T-cell (primary cell): Measurements from ENCODE around the gene CCNY. TPM values are rescaled to one million over a fixed set of nuclear protein-coding genes. Genes with fewer than 3 reads are reported as not detected.
A peak's percentile ranks its signal among the peaks of the same experiment; 100 is the strongest.

Experiments
- ATAC-seq, 4 experiments: fragments of 200-7000 bp in 3 of 4; fragments of 150-1000 bp in 1 of 4; cut with Tn5 transposase; replicated peaks in 1 of 4; 1 replicate in 3 of 4; 2 replicates in 1 of 4; pipeline ENCODE4 v1.10.0; 2021; ENCODE audit warnings: moderate library complexity in 3 of 4, mild to moderate bottlenecking in 2 of 4, moderate number of reproducible peaks in 1 of 4
- CTCF ChIA-PET, 2 donors: fragments of 300-600 bp; sonication (Branson Sonifier 250); formaldehyde crosslinking; loops; one replicate each; lab custom pipeline; 2022; ENCODE audit warnings: antibody characterized with exemption in 2 of 2; lab: Charles Lee
- POLR2A ChIA-PET, 2 donors: fragments of 300-600 bp; sonication (Branson Sonifier 250); formaldehyde crosslinking; loops; one replicate each; lab custom pipeline; 2022; ENCODE audit warnings: antibody characterized with exemption in 2 of 2; lab: Charles Lee
- DNase-seq, 35 experiments: peaks; one replicate each; pipeline versions ENCODE4 v3.0.0 to v3.0.0-alpha.2; 2013 to 2023
- H3K27ac ChIP-seq: one replicate; pipeline ENCODE4 v1.5.1; 2013; ENCODE audit warnings: low read length
- H3K27me3 ChIP-seq, 2 experiments: replicated peaks in 1 of 2; 1 replicate in 1 of 2; 2 replicates in 1 of 2; pipeline versions ENCODE4 v1.6.1 to v1.7.0; 2013; ENCODE audit warnings: low read length in 1 of 2, mixed read lengths in 1 of 2; ENCODE audit not compliant: control insufficient read depth in 2 of 2, insufficient read depth in 2 of 2; ENCODE audit errors: extremely low read depth in 1 of 2
- H3K36me3 ChIP-seq, 2 donors: 1 replicate in 1 of 2; 2 replicates in 1 of 2; pipeline versions ENCODE4 v1.6.1 to v1.7.0; 2013; ENCODE audit warnings: low read length in 1 of 2; ENCODE audit not compliant: control insufficient read depth in 2 of 2, insufficient read depth in 1 of 2; ENCODE audit errors: extremely low read depth in 1 of 2
- H3K4me1 ChIP-seq, 2 experiments: 1 replicate in 1 of 2; 2 replicates in 1 of 2; pipeline versions ENCODE4 v1.6.1 to v1.7.0; 2013; ENCODE audit warnings: low read length in 2 of 2, mixed read lengths in 1 of 2; ENCODE audit not compliant: insufficient read depth in 2 of 2, control insufficient read depth in 1 of 2; ENCODE audit errors: extremely low read depth in 1 of 2
- H3K4me3 ChIP-seq, 2 donors: 1 replicate in 1 of 2; 2 replicates in 1 of 2; pipeline versions ENCODE4 v1.5.1 to v1.7.0; 2013; ENCODE audit warnings: mild to moderate bottlenecking in 2 of 2, low read length in 1 of 2, moderate library complexity in 1 of 2; ENCODE audit not compliant: control insufficient read depth in 1 of 2; ENCODE audit errors: extremely low read depth in 1 of 2
- H3K9me3 ChIP-seq: 2 replicates; pipeline ENCODE4 v1.7.0; 2013
- H3K27ac Mint-ChIP-seq, 2 donors: one replicate each; pipeline ENCODE4 v1.8.0; 2020 to 2021; ENCODE audit warnings: mild to moderate bottlenecking in 2 of 2, mixed read lengths in 2 of 2
- H3K27me3 Mint-ChIP-seq, 2 donors: one replicate each; pipeline ENCODE4 v1.8.0; 2021 to 2022; ENCODE audit warnings: mixed read lengths in 2 of 2
- H3K36me3 Mint-ChIP-seq: one replicate; pipeline ENCODE4 v1.8.0; 2021; ENCODE audit warnings: mixed read lengths
- H3K4me1 Mint-ChIP-seq, 3 donors: one replicate each; pipeline ENCODE4 v1.8.0; 2020 to 2022; ENCODE audit warnings: mixed read lengths in 3 of 3, mild to moderate bottlenecking in 1 of 3
- H3K4me3 Mint-ChIP-seq, 3 donors: one replicate each; pipeline ENCODE4 v1.8.0; 2020 to 2022; ENCODE audit warnings: mild to moderate bottlenecking in 3 of 3, mixed read lengths in 3 of 3, moderate library complexity in 3 of 3
- H3K9me3 Mint-ChIP-seq, 3 donors: one replicate each; pipeline ENCODE4 v1.8.0; 2020 to 2022; ENCODE audit warnings: mixed read lengths in 3 of 3
- WGBS: methylation state at CpG from one replicate; pipeline ENCODE4 v1.1.5; 2013; ENCODE audit warnings: missing lambda C conversion rate; ENCODE audit not compliant: insufficient coverage; 5-methylcytosine and 5-hydroxymethylcytosine counted together
- total RNA-seq, 35 experiments: library from RNA in 6 of 35; stranded (reverse) in 6 of 35; fragments of 120-200 nt in 1 of 35; gene quantifications; one replicate each; pipeline versions ENCODE4 v1.2.1 to v1.2.4 and lab custom pipeline; 2013 to 2026

Gene CCNY
- total RNA-seq, 5 donors from 2014 or later (not counting 1 experiment from before 2014, with no cell fraction given): 62.5 to 75.2 (median 62.8) TPM

- Histone ChIP-seq H3K4me1 (peaks cover 0 to 4% of the 10 kb centered on the region in 2 experiments), H3K27me3 (no peaks in the 10 kb centered on the region), H3K27ac (no peak overlapping the region), H3K4me3 (no peak overlapping the region), H3K9me3 (no peaks in the 10 kb centered on the region), H3K36me3 (peaks cover 3 to 4% of the 10 kb centered on the region in 2 donors)
- peaks cover 0 to under 1% (median 0%) of the 10 kb centered on the region in 3 donors for H3K9me3 Mint-ChIP-seq
- no peak overlapping the region for H3K27ac Mint-ChIP-seq
- peaks cover 12% of the 10 kb centered on the region for H3K36me3 Mint-ChIP-seq
- H3K27me3 Mint-ChIP-seq: no peaks in the 10 kb centered on the region
- H3K4me1 Mint-ChIP-seq: peaks cover 43 to 47% (median 45%) of the 10 kb centered on the region in 3 donors
- WGBS: 14% methylated on average over 1 of the region's 2 CpGs
- DNase-seq: no peak
- POLR2A ChIA-PET: no interaction called here
- H3K4me3 Mint-ChIP-seq: no peak overlapping the region
- ATAC-seq: peak in 1 of 4 experiments; percentile 64
- CTCF ChIA-PET: no interaction called here
Measured at GRCh38 chr10:35328404-35329037, 7.8 kb upstream of the CCNY start.

GRCh38 chr10:35329520-35329919 is 6.8 kb upstream of the CCNY start:
- POLR2A ChIA-PET: no interaction called here

GRCh38 chr10:35331894-35332640 is 4.2 kb upstream of the CCNY start:
- POLR2A ChIA-PET: interaction anchor here in 1 of 2 donors (0.6 kb wide), 1 partner anchor 18 kb away, joined by 5 read pairs; no protein-coding TSS in a partner anchor

More at GRCh38 chr10:35329520-35329919, 6.8 kb upstream of the CCNY start:
- peaks cover 48 to 52% (median 50%) of the 10 kb centered on the region in 3 donors for H3K4me1 Mint-ChIP-seq
- DNase-seq (no peak), ATAC-seq (no peak)
- CTCF ChIA-PET: interaction anchor here in 1 of 2 donors (0.6 to 0.9 kb wide), 3 partner anchors 18 to 295 kb away, joined by 3 to 8 read pairs (median 3); no protein-coding TSS in a partner anchor
- Histone ChIP-seq H3K4me3 (no peak overlapping the region), H3K27me3 (no peaks in the 10 kb centered on the region), H3K4me1 (peaks cover 4 to 5% of the 10 kb centered on the region in 2 experiments), H3K9me3 (no peaks in the 10 kb centered on the region), H3K27ac (no peak overlapping the region), H3K36me3 (peaks cover 4 to 7% of the 10 kb centered on the region in 2 donors)
- peaks cover 13% of the 10 kb centered on the region for H3K36me3 Mint-ChIP-seq
- no peak overlapping the region for H3K4me3 Mint-ChIP-seq
- WGBS: 93% methylated on average over 4 of the region's 4 CpGs
- no peaks in the 10 kb centered on the region for H3K9me3 Mint-ChIP-seq
- H3K27me3 Mint-ChIP-seq: no peaks in the 10 kb centered on the region
- H3K27ac Mint-ChIP-seq: no peak overlapping the region

GRCh38 chr10:35334297-35334696 is 2.0 kb upstream of the CCNY start:
- Mint-ChIP-seq H3K36me3 (peaks cover 13% of the 10 kb centered on the region), H3K9me3 (no peaks in the 10 kb centered on the region), H3K4me1 (peaks cover 63 to 67% (median 65%) of the 10 kb centered on the region in 3 donors), H3K27ac (no peak overlapping the region), H3K27me3 (no peaks in the 10 kb centered on the region), H3K4me3 (peak overlapping the region; percentile 67 to 90 (median 74))
- no peak for ATAC-seq
- H3K36me3 ChIP-seq: peaks cover 0 to 7% of the 10 kb centered on the region in 2 donors
- H3K27me3 ChIP-seq: no peaks in the 10 kb centered on the region
- H3K4me3 ChIP-seq: no peak overlapping the region
- no peak overlapping the region for H3K27ac ChIP-seq
- DNase-seq: no peak
- no peaks in the 10 kb centered on the region for H3K9me3 ChIP-seq
- WGBS: 100% methylated on average over 1 of the region's 1 CpG
- peaks cover 17 to 20% of the 10 kb centered on the region in 2 experiments for H3K4me1 ChIP-seq
- CTCF ChIA-PET: interaction anchor here in 1 of 2 donors (0.5 to 0.7 kb wide), 2 partner anchors 45 to 106 kb away, joined by 3 to 5 read pairs; no protein-coding TSS in a partner anchor
- POLR2A ChIA-PET: interaction anchor here in 1 of 2 donors (0.6 kb wide), 1 partner anchor 235 kb away, joined by 3 read pairs; no protein-coding TSS in a partner anchor

More at GRCh38 chr10:35331894-35332640, 4.2 kb upstream of the CCNY start:
- Histone ChIP-seq H3K9me3 (no peaks in the 10 kb centered on the region), H3K36me3 (peaks cover 4 to 7% of the 10 kb centered on the region in 2 donors), H3K27ac (no peak overlapping the region), H3K4me3 (no peak overlapping the region), H3K4me1 (peaks cover 9 to 15% of the 10 kb centered on the region in 2 experiments), H3K27me3 (no peaks in the 10 kb centered on the region)
- H3K4me3 Mint-ChIP-seq: no peak overlapping the region
- 85% methylated on average over 5 of the region's 6 CpGs for WGBS
- H3K36me3 Mint-ChIP-seq: peaks cover 13% of the 10 kb centered on the region
- no peak for ATAC-seq
- CTCF ChIA-PET: interaction anchor here in 1 of 2 donors (1.2 kb wide), 1 partner anchor 136 kb away, joined by 4 read pairs; no protein-coding TSS in a partner anchor
- no peaks in the 10 kb centered on the region for H3K27me3 Mint-ChIP-seq
- H3K27ac Mint-ChIP-seq: no peak overlapping the region
- H3K9me3 Mint-ChIP-seq: no peaks in the 10 kb centered on the region
- peaks cover 59 to 61% (median 60%) of the 10 kb centered on the region in 3 donors for H3K4me1 Mint-ChIP-seq
- DNase-seq: no peak

GRCh38 chr10:35335133-35336083 is 901 bp upstream of the CCNY start:
- Mint-ChIP-seq H3K36me3 (peaks cover 13% of the 10 kb centered on the region), H3K4me1 (peaks cover 65 to 68% (median 65%) of the 10 kb centered on the region in 3 donors), H3K9me3 (no peaks in the 10 kb centered on the region), H3K27me3 (no peaks in the 10 kb centered on the region), H3K27ac (peak overlapping the region; percentile 78 to 82), H3K4me3 (peak overlapping the region; percentile 84 to 90 (median 87))
- Histone ChIP-seq H3K9me3 (no peaks in the 10 kb centered on the region), H3K4me1 (peaks cover 17 to 20% of the 10 kb centered on the region in 2 experiments), H3K4me3 (peak overlapping the region; percentile 70 to 79), H3K27me3 (no peaks in the 10 kb centered on the region), H3K27ac (peak overlapping the region; percentile 26), H3K36me3 (peaks cover 0 to 7% of the 10 kb centered on the region in 2 donors)
- DNase-seq (peak in 14 of 35 experiments; percentile 2 to 33 (median 14)), ATAC-seq (peak in 1 of 4 experiments; percentile 7)
- POLR2A ChIA-PET: interaction anchor here (0.6 to 1.3 kb wide), 3 partner anchors 135 to 236 kb away, joined by 3 to 12 read pairs (median 4); no protein-coding TSS in a partner anchor
- CTCF ChIA-PET: interaction anchor here (0.5 to 1.3 kb wide), 2 partner anchors 45 to 139 kb away, joined by 3 read pairs; no protein-coding TSS in a partner anchor
- 48% methylated on average over 14 of the region's 34 CpGs for WGBS
